Hepatocyte (in vitro differentiated cells): Measurements from ENCODE around the gene NDC80. TPM values are rescaled to one million over a fixed set of nuclear protein-coding genes. Genes with fewer than 3 reads are reported as not detected.
A peak's percentile ranks its signal among the peaks of the same experiment; 100 is the strongest.
"Not testable (repeated sequence)": the region's sequence is repeated elsewhere in the genome, so short reads cannot be mapped to it uniquely, and the experiment has no call there.

Experiments
- DNase-seq: peaks from one replicate; pipeline ENCODE4 v3.0.0-alpha.2; 2016; ENCODE audit warnings: low spot score
- H2AFZ ChIP-seq: fragments of 200-600 bp; sonication (generic); 2 replicates; pipeline ENCODE4 v1.6.0; 2016; ENCODE audit warnings: antibody characterized with exemption, mild to moderate bottlenecking
- H3K27ac ChIP-seq: fragments of 200-600 bp; sonication (generic); 2 replicates; pipeline ENCODE4 v1.5.1; 2016; ENCODE audit warnings: mild to moderate bottlenecking
- H3K27me3 ChIP-seq: fragments of 200-600 bp; sonication (generic); 2 replicates; pipeline ENCODE4 v1.6.1; 2016
- H3K36me3 ChIP-seq: fragments of 200-600 bp; sonication (generic); replicated peaks from 2 replicates; pipeline ENCODE4 v1.5.1; 2016; ENCODE audit warnings: low read depth; ENCODE audit not compliant: insufficient read depth
- H3K4me1 ChIP-seq: fragments of 200-600 bp; sonication (generic); 2 replicates; pipeline ENCODE4 v1.5.1; 2016; ENCODE audit warnings: mild to moderate bottlenecking, moderate library complexity; ENCODE audit not compliant: insufficient read depth
- H3K4me2 ChIP-seq: fragments of 200-600 bp; sonication (generic); 2 replicates; pipeline ENCODE4 v1.6.0; 2016
- H3K4me3 ChIP-seq: fragments of 200-600 bp; sonication (generic); 2 replicates; pipeline ENCODE4 v1.5.1; 2016; ENCODE audit warnings: mild to moderate bottlenecking
- H3K79me2 ChIP-seq: fragments of 200-600 bp; sonication (generic); 2 replicates; pipeline ENCODE4 v1.6.0; 2017; ENCODE audit warnings: mild to moderate bottlenecking
- H3K9me2 ChIP-seq: fragments of 200-600 bp; sonication (generic); replicated peaks from 2 replicates; pipeline ENCODE4 v1.6.0; 2017; ENCODE audit warnings: mild to moderate bottlenecking; ENCODE audit not compliant: insufficient read depth
- H3K9me3 ChIP-seq: fragments of 200-600 bp; sonication (generic); 2 replicates; pipeline ENCODE4 v1.5.1; 2016; ENCODE audit warnings: low read depth, mild to moderate bottlenecking
- H4K20me1 ChIP-seq: fragments of 200-600 bp; sonication (generic); 2 replicates; pipeline ENCODE4 v1.6.0; 2016; ENCODE audit warnings: mild to moderate bottlenecking; ENCODE audit not compliant: insufficient read depth, poor library complexity, severe bottlenecking
- CTCF ChIP-seq: fragments of 200-600 bp; sonication (generic); IDR thresholded peaks from 2 replicates; pipeline ENCODE4 v1.5.1; 2016; ENCODE audit warnings: antibody characterized with exemption, mild to moderate bottlenecking; ENCODE audit not compliant: poor library complexity
- EZH2 ChIP-seq: fragments of 200-600 bp; sonication (generic); IDR thresholded peaks from 2 replicates; pipeline ENCODE4 v1.6.1; 2016; ENCODE audit warnings: antibody characterized with exemption, mild to moderate bottlenecking, borderline replicate concordance
- EZH2phosphoT487 ChIP-seq: fragments of 200-600 bp; sonication (generic); IDR thresholded peaks from one replicate; pipeline ENCODE4 v1.6.1; 2018; ENCODE audit warnings: antibody characterized with exemption, mild to moderate bottlenecking, low read depth, moderate library complexity; ENCODE audit not compliant: unreplicated experiment, severe bottlenecking
- WGBS: methylation state at CpG from one replicate; pipeline ENCODE4 v1.1.6; 2016; ENCODE audit warnings: low lambda C conversion rate; ENCODE audit errors: missing lambda C conversion rate; 5-methylcytosine and 5-hydroxymethylcytosine counted together
- polyA plus RNA-seq: library from polyadenylated mRNA; unstranded; fragments of >200 nt; fragmentation: Nextera tagmentation; extraction: Ambion mirVana; gene quantifications from 2 replicates; pipeline ENCODE4 v1.2.1, GENCODE V29; 2016
- total RNA-seq: library from RNA; depleted of rRNA; stranded (reverse); fragments of >200 nt; gene quantifications from 2 replicates; pipeline ENCODE4 v1.2.3, GENCODE V29; 2014

Gene NDC80
- total and polyA plus RNA-seq, 2 experiments from 2014 or later: 3.9 to 6.5 TPM

DNA sequence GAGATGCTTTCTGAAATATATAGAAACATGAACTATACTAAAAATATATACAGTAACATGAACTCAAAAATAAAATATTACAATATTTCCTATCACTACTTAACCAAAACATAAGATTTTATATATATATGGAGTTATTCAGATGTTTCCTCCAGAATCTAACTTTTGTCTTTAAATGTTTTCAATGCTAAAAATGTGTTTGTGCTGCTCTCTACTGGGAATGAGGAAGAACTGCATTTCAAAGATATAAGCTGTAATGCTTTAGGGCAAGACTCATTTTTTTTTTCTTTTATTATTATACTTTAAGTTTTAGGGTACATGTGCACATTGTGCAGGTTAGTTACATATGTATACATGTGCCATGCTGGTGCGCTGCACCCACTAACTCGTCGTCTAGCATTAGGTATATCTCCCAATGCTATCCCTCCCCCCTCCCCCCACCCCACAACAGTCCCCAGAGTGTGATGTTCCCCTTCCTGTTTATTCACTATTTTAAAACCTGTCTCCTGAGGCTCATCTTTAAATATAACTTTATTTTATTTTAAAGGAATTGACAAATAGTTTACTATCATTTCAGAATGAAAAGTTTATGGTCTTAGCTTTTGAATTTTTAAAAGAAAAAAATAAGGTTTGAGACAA is 29.3 kb upstream of the NDC80 start:
- WGBS: 0% methylated on average over 1 of the region's 3 CpGs
- not testable (repeated sequence) for H3K4me1 ChIP-seq, H3K79me2 ChIP-seq, H3K27ac ChIP-seq, H3K9me2 ChIP-seq, H3K27me3 ChIP-seq, H3K4me2 ChIP-seq, H4K20me1 ChIP-seq, H3K4me3 ChIP-seq, H3K9me3 ChIP-seq, H3K36me3 ChIP-seq, H2AFZ ChIP-seq
- peak; percentile 39 for DNase-seq
- peak; percentile 83 for TF ChIP-seq CTCF

DNA sequence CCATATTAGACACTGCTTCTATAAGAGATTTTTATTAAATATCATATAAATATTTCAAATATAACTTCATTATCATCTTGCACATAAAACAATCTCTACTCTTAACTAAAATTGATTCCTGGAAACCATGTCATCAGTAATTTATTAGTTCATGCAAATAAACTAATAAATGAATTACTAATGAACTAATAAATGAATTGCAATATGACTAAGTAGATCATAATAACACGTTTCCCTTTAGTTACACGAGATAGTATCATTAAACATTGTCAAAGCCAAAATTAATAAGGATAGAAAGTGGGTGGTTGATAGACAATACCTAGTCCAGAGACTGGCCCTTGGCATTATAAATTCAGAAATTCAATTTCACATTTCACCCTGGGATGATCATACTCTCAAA is 26.2 kb upstream of the NDC80 start:
- Histone ChIP-seq H2AFZ (no peak overlapping the region), H3K79me2 (no peaks in the 10 kb centered on the region), H3K4me1 (no peaks in the 10 kb centered on the region), H3K27me3 (no peaks in the 10 kb centered on the region), H3K9me2 (no peaks in the 10 kb centered on the region), H3K36me3 (no peaks in the 10 kb centered on the region), H3K4me2 (no peak overlapping the region), H3K4me3 (no peak overlapping the region), H3K9me3 (no peaks in the 10 kb centered on the region), H3K27ac (no peak overlapping the region), H4K20me1 (no peaks in the 10 kb centered on the region)
- TF ChIP-seq EZH2 (no peak), EZH2phosphoT487 (no peak), CTCF (no peak)
- 89% methylated on average over 2 of the region's 2 CpGs for WGBS
- DNase-seq: no peak

DNA sequence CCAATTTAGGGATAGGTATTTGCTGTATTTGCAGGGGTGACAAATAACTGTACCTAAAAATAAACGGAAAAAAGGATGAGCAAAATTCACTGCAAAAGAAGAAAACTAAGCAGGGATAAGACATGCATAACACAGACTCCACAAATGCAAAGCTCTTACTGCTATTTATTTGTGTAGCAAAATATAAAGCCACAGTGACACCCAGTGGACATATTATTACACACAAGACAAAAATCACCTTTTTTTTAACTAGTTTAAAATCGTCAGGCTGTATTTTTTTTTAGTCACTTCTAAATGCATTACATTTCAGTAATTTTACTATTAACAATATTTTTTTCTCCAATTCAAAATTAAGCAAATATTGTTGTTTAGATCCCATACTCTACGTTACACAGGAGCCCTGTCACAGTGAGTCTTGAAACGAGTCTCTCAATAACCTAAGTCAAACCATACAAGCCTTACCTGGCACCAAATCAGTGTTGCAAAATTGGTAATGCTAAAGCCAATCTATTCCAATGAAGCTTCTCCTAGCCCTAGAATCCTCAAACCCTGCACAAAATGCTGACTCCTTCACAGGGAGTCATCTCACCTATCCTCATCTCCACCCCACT is 23.8 kb upstream of the NDC80 start:
- Histone ChIP-seq H3K36me3 (no peaks in the 10 kb centered on the region), H4K20me1 (no peaks in the 10 kb centered on the region), H2AFZ (no peak overlapping the region), H3K9me3 (no peaks in the 10 kb centered on the region), H3K4me1 (no peaks in the 10 kb centered on the region), H3K9me2 (no peaks in the 10 kb centered on the region), H3K27me3 (no peaks in the 10 kb centered on the region), H3K27ac (no peak overlapping the region), H3K4me3 (no peak overlapping the region), H3K4me2 (no peak overlapping the region), H3K79me2 (no peaks in the 10 kb centered on the region)
- TF ChIP-seq CTCF (peak; percentile 74), EZH2 (no peak)
- 60% methylated on average over 4 of the region's 4 CpGs for WGBS
- peak; percentile 78 for DNase-seq

DNA sequence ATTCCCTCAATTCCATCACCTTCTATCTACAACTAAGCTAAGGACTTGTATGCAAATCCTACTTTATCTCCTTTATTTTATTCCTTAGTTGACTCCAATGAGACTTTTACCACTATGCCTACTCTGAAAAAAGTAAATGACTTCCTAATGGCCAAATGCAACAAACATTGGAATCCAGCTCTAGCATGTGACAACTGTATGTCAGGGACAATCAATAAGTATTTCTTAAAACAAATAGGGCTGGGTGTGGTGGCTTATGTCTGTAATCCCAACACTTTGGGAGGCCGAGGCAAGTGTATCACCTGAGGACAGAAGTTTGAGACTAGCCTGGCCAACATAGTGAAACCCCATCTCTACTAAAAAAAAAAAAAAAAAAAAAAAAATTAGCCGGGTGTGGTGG is 21.9 kb upstream of the NDC80 start:
- no peak for DNase-seq
- Histone ChIP-seq H3K79me2 (no peaks in the 10 kb centered on the region), H3K4me2 (no peak overlapping the region), H3K9me2 (no peaks in the 10 kb centered on the region), H3K27me3 (no peaks in the 10 kb centered on the region), H3K36me3 (no peaks in the 10 kb centered on the region), H3K27ac (no peak overlapping the region), H3K4me3 (no peak overlapping the region), H3K4me1 (no peaks in the 10 kb centered on the region), H3K9me3 (no peaks in the 10 kb centered on the region), H2AFZ (no peak overlapping the region), H4K20me1 (no peaks in the 10 kb centered on the region)
- TF ChIP-seq EZH2phosphoT487 (no peak), CTCF (no peak)
- 90% methylated on average over 2 of the region's 2 CpGs for WGBS
